H1 (cell line): ENCODE results near the gene B4GALNT1. TPM values are rescaled to one million over a fixed set of nuclear protein-coding genes. Genes with fewer than 3 reads are reported as not detected.

Experiments used
- CTCF ChIA-PET: fragments of 300-600 bp; sonication (Branson Sonifier 250); formaldehyde crosslinking; loops from one replicate; lab custom pipeline; 2021; ENCODE audit not compliant: partially characterized antibody; lab: Charles Lee
- POLR2A ChIA-PET: fragments of 300-600 bp; sonication (Branson Sonifier 250); formaldehyde crosslinking; loops from one replicate; lab custom pipeline; 2021; ENCODE audit warnings: inconsistent platforms; ENCODE audit not compliant: partially characterized antibody; lab: Charles Lee
- DNase-seq, 2 experiments: peaks; one replicate each; pipeline versions ENCODE4 v3.0.0 to v3.0.0-alpha.2; 2010 to 2022; ENCODE audit warnings: low spot score in 2 of 2, low read depth in 1 of 2, mixed read lengths in 1 of 2
- FAIRE-seq: peaks from 2 replicates; lab custom pipeline; 2011; peaks lifted over from hg19 to GRCh38; lab: Jason Lieb, UNC
- H2AFZ ChIP-seq: 2 replicates; pipeline ENCODE4 v1.8.1; 2012; ENCODE audit warnings: low read length, inconsistent platforms
- H2AK5ac ChIP-seq: 2 replicates; pipeline ENCODE4 v1.6.1; 2013; ENCODE audit warnings: low read depth, low read length
- H2BK120ac ChIP-seq: replicated peaks from 2 replicates; pipeline ENCODE3; 2013; ENCODE audit warnings: low read depth, low read length, inconsistent platforms
- H2BK12ac ChIP-seq: 2 replicates; pipeline ENCODE4 v1.6.1; 2013; ENCODE audit warnings: low read depth, low read length
- H2BK15ac ChIP-seq: 2 replicates; pipeline ENCODE4 v1.6.1; 2013; ENCODE audit warnings: low read length
- H2BK20ac ChIP-seq: 2 replicates; pipeline ENCODE4 v1.6.1; 2013; ENCODE audit warnings: low read length
- H2BK5ac ChIP-seq: 2 replicates; pipeline ENCODE4 v1.6.1; 2013; ENCODE audit warnings: low read depth, low read length
- H3K14ac ChIP-seq: 2 replicates; pipeline ENCODE4 v1.6.1; 2013; ENCODE audit warnings: inconsistent platforms; ENCODE audit not compliant: insufficient read length
- H3K18ac ChIP-seq: 2 replicates; pipeline ENCODE4 v1.6.1; 2013; ENCODE audit warnings: low read length; ENCODE audit errors: extremely low read depth
- H3K23ac ChIP-seq: 2 replicates; pipeline ENCODE4 v1.6.1; 2013; ENCODE audit warnings: inconsistent platforms; ENCODE audit not compliant: insufficient read length
- H3K23me2 ChIP-seq: 2 replicates; pipeline ENCODE4 v1.6.1; 2013; ENCODE audit warnings: low read depth, low read length
- H3K27ac ChIP-seq: 2 replicates; pipeline ENCODE4 v1.6.1; 2011; ENCODE audit warnings: low read depth, low read length, inconsistent platforms
- H3K27me3 ChIP-seq, 4 experiments: replicated peaks in 1 of 4; 1 replicate in 1 of 4; 2 replicates in 3 of 4; pipeline versions ENCODE4 v1.6.1 to v1.8.1; 2011 to 2013; ENCODE audit warnings: low read length in 3 of 4, mild to moderate bottlenecking in 3 of 4, inconsistent platforms in 2 of 4, mixed read lengths in 2 of 4, moderate library complexity in 1 of 4; ENCODE audit not compliant: control insufficient read depth in 3 of 4, insufficient read depth in 3 of 4; ENCODE audit errors: extremely low read depth in 1 of 4
- H3K36me3 ChIP-seq, 4 experiments: 2 replicates each; pipeline versions ENCODE4 v1.6.1 to v1.8.1; 2011 to 2013; ENCODE audit warnings: mild to moderate bottlenecking in 4 of 4, low read length in 3 of 4, moderate library complexity in 2 of 4, control low read depth in 1 of 4, inconsistent platforms in 1 of 4; ENCODE audit not compliant: insufficient read depth in 4 of 4, control insufficient read depth in 2 of 4
- H3K4ac ChIP-seq: replicated peaks from 2 replicates; pipeline ENCODE3; 2013; ENCODE audit warnings: low read length, low read depth, mixed read lengths, inconsistent platforms; ENCODE audit not compliant: insufficient read length
- H3K4me1 ChIP-seq, 4 experiments: replicated peaks in 1 of 4; 1 replicate in 1 of 4; 2 replicates in 3 of 4; pipeline versions ENCODE4 v1.6.1 to v1.8.1; 2011 to 2013; ENCODE audit warnings: low read length in 3 of 4, inconsistent platforms in 2 of 4, mixed read lengths in 1 of 4; ENCODE audit not compliant: insufficient read depth in 4 of 4, control insufficient read depth in 3 of 4
- H3K4me2 ChIP-seq, 2 experiments: 2 replicates each; pipeline versions ENCODE4 v1.6.1 to v1.8.1; 2011 to 2013; ENCODE audit warnings: low read depth in 2 of 2, low read length in 2 of 2, control low read depth in 1 of 2, inconsistent platforms in 1 of 2, mild to moderate bottlenecking in 1 of 2; ENCODE audit not compliant: insufficient read depth in 1 of 2
- H3K4me3 ChIP-seq, 4 experiments: fragments of 200-600, 300-600 bp in 1 of 4; sonication (generic), shearing (Covaris generic), sonication (Bioruptor Twin) in 1 of 4; 2 replicates each; pipeline versions ENCODE4 v1.5.1 to v1.8.1; 2011 to 2016; ENCODE audit warnings: low read length in 4 of 4, low read depth in 3 of 4, control low read depth in 2 of 4, inconsistent platforms in 2 of 4, mild to moderate bottlenecking in 2 of 4, mixed read lengths in 1 of 4, moderate library complexity in 1 of 4; ENCODE audit not compliant: insufficient read depth in 2 of 4; ENCODE audit errors: extremely low read depth in 1 of 4
- H3K56ac ChIP-seq: replicated peaks from 2 replicates; pipeline ENCODE3; 2013; ENCODE audit warnings: low read depth, mild to moderate bottlenecking, mixed read lengths, low read length, inconsistent platforms; ENCODE audit not compliant: insufficient read length
- H3K79me1 ChIP-seq: 2 replicates; pipeline ENCODE4 v1.6.1; 2013; ENCODE audit warnings: low read depth, low read length, control low read depth
- H3K79me2 ChIP-seq, 2 experiments: 2 replicates each; pipeline versions ENCODE4 v1.6.1 to v1.8.1; 2012 to 2013; ENCODE audit warnings: low read length in 2 of 2, mild to moderate bottlenecking in 2 of 2, inconsistent platforms in 1 of 2; ENCODE audit not compliant: insufficient read depth in 2 of 2, control insufficient read depth in 1 of 2
- H3K9ac ChIP-seq, 4 experiments: replicated peaks in 1 of 4; 1 replicate in 1 of 4; 2 replicates in 3 of 4; pipeline versions ENCODE4 v1.6.1 to v1.8.1; 2011 to 2013; ENCODE audit warnings: low read depth in 3 of 4, low read length in 3 of 4, control low read depth in 2 of 4, mild to moderate bottlenecking in 2 of 4, moderate library complexity in 2 of 4, inconsistent platforms in 1 of 4; ENCODE audit errors: extremely low read depth in 1 of 4
- H3K9me3 ChIP-seq, 2 experiments: 2 replicates each; pipeline versions ENCODE4 v1.6.1 to v1.8.1; 2012 to 2013; ENCODE audit warnings: mild to moderate bottlenecking in 2 of 2, moderate library complexity in 2 of 2, control low read depth in 1 of 2, inconsistent platforms in 1 of 2, low read depth in 1 of 2, low read length in 1 of 2, mixed read lengths in 1 of 2; ENCODE audit not compliant: insufficient read depth in 2 of 2
- H4K20me1 ChIP-seq, 2 experiments: replicated peaks in 1 of 2; 2 replicates each; pipeline versions ENCODE3 to v1.8.1; 2011 to 2013; ENCODE audit warnings: inconsistent platforms in 2 of 2, low read length in 2 of 2, mild to moderate bottlenecking in 1 of 2; ENCODE audit not compliant: insufficient read depth in 2 of 2, control insufficient read depth in 1 of 2
- H4K5ac ChIP-seq: 2 replicates; pipeline ENCODE4 v1.6.1; 2013; ENCODE audit warnings: low read length, low read depth, mixed read lengths, inconsistent platforms; ENCODE audit not compliant: insufficient read length
- H4K8ac ChIP-seq: 2 replicates; pipeline ENCODE4 v1.8.0; 2013; ENCODE audit warnings: mild to moderate bottlenecking, moderate library complexity, low read length, inconsistent platforms; ENCODE audit not compliant: insufficient read depth; ENCODE audit errors: extremely low read depth
- H4K91ac ChIP-seq: replicated peaks from 2 replicates; pipeline ENCODE3; 2013; ENCODE audit warnings: low read length, mixed read lengths, inconsistent platforms; ENCODE audit not compliant: insufficient read length
- CBX5 ChIP-seq: fragments of 300-800, 300-1000 bp; sonication (generic); IDR thresholded peaks from 2 replicates; pipeline ENCODE4 v1.7.1; 2016; ENCODE audit warnings: antibody characterized with exemption, low read length, low read depth
- CBX8 ChIP-seq: fragments of 300-800, 300-1000 bp; sonication (generic); IDR thresholded peaks from 2 replicates; pipeline ENCODE4 v1.7.1; 2016; ENCODE audit warnings: low read depth, low read length, borderline replicate concordance
- CHD2 ChIP-seq: IDR thresholded peaks from 2 replicates; pipeline ENCODE4 v1.6.1; 2012; ENCODE audit warnings: low read length, improper control_type of control experiment
- CTBP2 ChIP-seq: IDR thresholded peaks from 2 replicates; pipeline ENCODE4 v1.7.0; 2011; ENCODE audit warnings: borderline replicate concordance, mild to moderate bottlenecking, moderate library complexity, mixed read lengths, low read length; ENCODE audit not compliant: insufficient read depth, insufficient read length
- HDAC6 ChIP-seq: IDR thresholded peaks from one replicate; pipeline ENCODE4 v1.7.1; 2012; ENCODE audit warnings: low read depth, mild to moderate bottlenecking, inconsistent platforms, low read length, moderate library complexity
- KDM1A ChIP-seq: fragments of 200-600, 300-600 bp; sonication (generic); IDR thresholded peaks from 2 replicates; pipeline ENCODE4 v1.7.1; 2016; ENCODE audit warnings: mild to moderate bottlenecking, low read length, borderline replicate concordance
- SIN3A ChIP-seq, 2 experiments: IDR thresholded peaks in 1 of 2; conservative IDR thresholded peaks in 1 of 2; 2 replicates each; pipeline ENCODE4 v1.6.1; 2011 to 2012; ENCODE audit warnings: low read length in 2 of 2, improper control_type of control experiment in 1 of 2, low read depth in 1 of 2, mild to moderate bottlenecking in 1 of 2
- SIRT6 ChIP-seq: IDR thresholded peaks from one replicate; pipeline ENCODE4 v1.7.1; 2012; ENCODE audit warnings: low read length, inconsistent platforms
- SP4 ChIP-seq: IDR thresholded peaks from 2 replicates; pipeline ENCODE4 v1.6.1; 2012; ENCODE audit warnings: low read length, inconsistent platforms
- TAF7 ChIP-seq: optimal IDR thresholded peaks from 2 replicates; pipeline ENCODE3; 2011; ENCODE audit warnings: low read depth, mild to moderate bottlenecking, inconsistent platforms, low read length, moderate library complexity, borderline replicate concordance
- WGBS, 2 experiments: shearing (Covaris generic) in 1 of 2; methylation state at CpG; one replicate each; pipeline versions ENCODE4 v1.1.6 to v1.1.7; 2013 to 2015; ENCODE audit warnings: low lambda C conversion rate in 2 of 2, mixed read lengths in 2 of 2, inconsistent platforms in 1 of 2, low coverage in 1 of 2, missing lambda C conversion rate in 1 of 2; ENCODE audit not compliant: insufficient replicate concordance in 2 of 2, insufficient coverage in 1 of 2, insufficient read length in 1 of 2; ENCODE audit errors: extremely low coverage in 1 of 2, missing lambda C conversion rate in 1 of 2; 5-methylcytosine and 5-hydroxymethylcytosine counted together
- polyA plus RNA-seq, 7 experiments: library from polyadenylated mRNA; depleted of rRNA in 3 of 7; stranded (reverse) in 5 of 7; unstranded in 2 of 7; fragments of >200 nt in 5 of 7; fragments of 200-250 nt in 2 of 7; gene quantifications; 1 replicate in 5 of 7; 2 replicates in 1 of 7; 4 replicates in 1 of 7; pipeline versions ENCODE4 v1.2.1 to v1.2.3, GENCODE V29; 2011 to 2013; ENCODE audit warnings: missing spikeins in 2 of 7, mixed read lengths in 2 of 7
- total RNA-seq: library from RNA; stranded (reverse); fragmentation: NEBNext Ultra II Directional; extraction: Animal tissue kit (Norgen Biotek cat#: 25700); gene quantifications from 2 replicates; pipeline ENCODE4 v1.2.1, GENCODE V29; 2021
- TF ChIP-seq, protein P1 (sequence below): IDR thresholded peaks from 2 replicates; pipeline ENCODE4 v1.6.1; 2011; ENCODE audit warnings: low read length, improper control_type of control experiment

The B4GALNT1 gene
- total and polyA plus RNA-seq, 2 of the 8 experiments (the other 6 are each of a cell fraction or from before 2014, with no cell fraction given): 1.5 to 2.3 TPM

DNA sequence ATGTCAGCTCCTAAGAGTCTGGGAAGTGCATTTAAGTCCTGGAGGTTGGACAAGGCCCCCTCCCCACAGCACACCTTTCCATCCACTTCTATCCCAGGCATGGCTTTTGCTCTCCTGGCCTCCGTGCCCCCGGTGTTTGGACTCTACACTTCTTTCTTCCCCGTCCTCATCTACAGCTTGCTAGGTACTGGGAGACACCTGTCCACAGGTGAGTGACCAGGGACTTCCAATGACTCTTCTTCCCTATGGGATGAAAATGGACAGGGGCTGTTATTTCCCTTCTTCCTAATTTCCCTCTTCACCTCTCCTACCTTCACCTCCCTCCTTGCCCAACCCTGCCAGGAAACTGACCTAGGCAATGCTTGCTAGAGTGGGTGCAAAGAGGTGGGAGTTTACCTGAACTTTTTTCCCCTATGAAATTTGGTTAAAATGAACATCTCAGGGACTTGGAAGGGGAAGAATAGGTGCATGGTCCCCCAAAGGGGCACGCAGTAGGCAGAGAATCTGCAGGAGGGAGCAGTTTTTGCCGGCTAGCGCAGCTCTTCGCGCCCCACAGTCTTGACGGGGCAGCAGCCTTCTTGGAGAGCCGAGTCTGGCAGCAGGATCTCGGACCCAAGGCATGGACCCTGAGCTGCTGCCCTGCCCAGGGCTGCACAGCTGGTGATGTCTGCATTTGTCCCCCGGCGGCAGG, 12.6 kb downstream of the B4GALNT1 start:
- CTCF ChIA-PET: interaction anchor here (0.6 to 10.7 kb wide), 22 partner anchors 7 to 139 kb away, joined by 3 to 201 read pairs (median 5); partner anchors contain the start of genes ARHGEF25, B4GALNT1, DTX3 and MARCHF9
- FAIRE-seq: no peak
- POLR2A ChIA-PET: interaction anchor here (0.7 to 3.6 kb wide), 17 partner anchors 11 to 125 kb away, joined by 3 to 45 read pairs (median 4); partner anchors contain the start of genes ARHGEF25, B4GALNT1, DDIT3 and PIP4K2C
- TF ChIP-seq, protein P1, sequence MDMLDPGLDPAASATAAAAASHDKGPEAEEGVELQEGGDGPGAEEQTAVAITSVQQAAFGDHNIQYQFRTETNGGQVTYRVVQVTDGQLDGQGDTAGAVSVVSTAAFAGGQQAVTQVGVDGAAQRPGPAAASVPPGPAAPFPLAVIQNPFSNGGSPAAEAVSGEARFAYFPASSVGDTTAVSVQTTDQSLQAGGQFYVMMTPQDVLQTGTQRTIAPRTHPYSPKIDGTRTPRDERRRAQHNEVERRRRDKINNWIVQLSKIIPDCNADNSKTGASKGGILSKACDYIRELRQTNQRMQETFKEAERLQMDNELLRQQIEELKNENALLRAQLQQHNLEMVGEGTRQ: no peak
- TF ChIP-seq CBX5 (no peak), SIRT6 (no peak), CTBP2 (no peak), CBX8 (no peak), TAF7 (no peak), HDAC6 (no peak), KDM1A (no peak), SIN3A (conservative IDR thresholded peaks at IDR 0.05 in 1 of 2, IDR thresholded peaks at IDR 0.05 in 1 of 2; ENCODE audit: low read depth in 1 of 2, low read length in 2 of 2) (no peak), CHD2 (no peak), SP4 (no peak)

More for the DNA sequence above, 12.6 kb downstream of the B4GALNT1 start:
- H4K91ac ChIP-seq: no peak overlapping the region
- H3K56ac ChIP-seq: no peak overlapping the region
- H2AK5ac ChIP-seq: no peak overlapping the region
- H3K9ac ChIP-seq: no peak overlapping the region
- WGBS, 2 experiments: 14% methylated on average over 13 of the region's 13 CpGs; no CpG with 5 or more reads in 1 of the 2 experiments
- H3K27me3 ChIP-seq: peaks cover 73 to 98% (median 97%) of the 10 kb centered on the region in 4 experiments
- H3K23me2 ChIP-seq: peaks cover 7% of the 10 kb centered on the region; the same call in 1 of the 2 replicates
- no peak overlapping the region for H4K5ac ChIP-seq
- H2BK20ac ChIP-seq: no peak overlapping the region
- H2BK12ac ChIP-seq: no peak overlapping the region
- H3K27ac ChIP-seq: no peak overlapping the region
- H3K4ac ChIP-seq: no peak overlapping the region
- H2BK5ac ChIP-seq: no peak overlapping the region
- peaks cover 0 to 33% of the 10 kb centered on the region in 2 experiments for H4K20me1 ChIP-seq
- no peak overlapping the region for H3K23ac ChIP-seq
- H3K4me1 ChIP-seq: peaks cover 0 to 18% (median 11%) of the 10 kb centered on the region in 4 experiments; a peak in 6 of 7 replicates
- H3K18ac ChIP-seq: no peak overlapping the region
- no peak overlapping the region for H2BK120ac ChIP-seq
- peak in 1 of 2 experiments; percentile 50 for DNase-seq
- no peaks in the 10 kb centered on the region for H3K79me2 ChIP-seq
- H2AFZ ChIP-seq: no peak overlapping the region
- peak overlapping the region in 1 of 4 experiments; percentile 52; a peak in 4 of 8 replicates for H3K4me3 ChIP-seq
- peak overlapping the region; percentile 12; the same call in 1 of the 2 replicates for H4K8ac ChIP-seq
- H3K79me1 ChIP-seq: 0 out of 2 replicates have a peak, but pooled peaks cover 2% of the 10 kb centered on the region
- no peak overlapping the region for H2BK15ac ChIP-seq
- no peaks in the 10 kb centered on the region for H3K36me3 ChIP-seq
- H3K9me3 ChIP-seq: no peaks in the 10 kb centered on the region; a peak in 1 of 4 replicates
- H3K4me2 ChIP-seq: peak overlapping the region; percentile 54 to 78
- H3K14ac ChIP-seq: no peak overlapping the region
